NCI-H2196 treated with DMSO at 0.1 percent for 48 hours (cell line): ENCODE results near the gene TMOD3.
"Not testable (repeated sequence)": the region's sequence is repeated elsewhere in the genome, so short reads cannot be mapped to it uniquely, and the experiment has no call there.

Source experiments
- DNase-seq: peaks from one replicate; lab custom pipeline; 2025; ENCODE audit not compliant: unreplicated experiment; lab: John Stamatoyannopoulos, UW

The TMOD3 gene

DNA sequence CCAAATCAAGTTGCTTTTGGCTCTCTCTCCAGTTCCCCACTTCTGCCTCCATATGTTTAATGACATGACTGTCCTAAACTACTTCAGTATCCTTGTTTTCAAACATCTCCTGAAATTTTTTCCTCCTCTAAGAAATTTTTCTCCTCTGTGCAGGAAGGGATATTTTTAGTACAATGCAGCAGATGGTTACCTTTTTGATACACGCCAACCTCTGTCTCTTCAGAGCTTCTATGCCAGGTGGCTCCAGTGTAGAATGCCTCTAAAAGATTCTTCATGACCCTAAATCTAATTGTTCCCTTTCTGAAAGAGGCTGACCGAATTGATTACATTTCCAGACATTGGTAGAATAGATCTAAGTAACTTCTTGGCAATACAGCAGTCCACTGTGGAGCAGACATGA is 33.7 kb downstream of the TMOD3 start:
- DNase-seq: no peak

DNA sequence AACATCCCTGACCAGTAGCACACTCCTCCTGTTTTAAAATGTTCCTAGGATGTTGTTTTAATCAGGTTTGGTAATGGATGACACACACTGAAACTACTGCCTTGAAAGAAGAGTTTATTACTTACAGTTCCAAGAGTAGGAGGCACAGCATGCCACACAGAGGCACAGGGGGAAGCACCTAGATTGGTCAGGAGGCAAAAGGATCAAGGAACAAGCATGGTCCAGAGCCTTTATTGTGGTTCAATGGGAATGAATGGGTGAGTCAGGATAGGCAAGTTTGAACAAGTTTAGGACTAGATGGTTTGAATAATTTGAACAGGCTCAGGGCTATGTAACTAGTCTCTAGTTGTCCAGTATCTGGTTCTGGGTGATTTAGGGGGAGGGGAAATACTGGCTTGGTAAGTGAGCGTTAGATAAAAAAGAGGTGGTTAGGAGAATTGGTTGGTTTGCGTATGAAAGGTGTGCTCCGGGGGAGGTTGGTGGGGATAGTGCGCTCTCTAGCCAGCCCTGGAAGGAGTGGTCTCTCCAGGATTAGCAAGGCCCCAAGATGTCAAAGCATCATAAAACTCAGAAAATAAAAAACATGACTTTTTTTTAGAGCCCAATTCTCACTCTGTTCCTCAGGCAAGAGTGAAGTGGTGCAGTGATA is 35.1 kb downstream of the TMOD3 start:
- no peak for DNase-seq

GRCh38 chr15:51865317-51865716 is 35.9 kb downstream of the TMOD3 start:
- DNase-seq: no peak

DNA sequence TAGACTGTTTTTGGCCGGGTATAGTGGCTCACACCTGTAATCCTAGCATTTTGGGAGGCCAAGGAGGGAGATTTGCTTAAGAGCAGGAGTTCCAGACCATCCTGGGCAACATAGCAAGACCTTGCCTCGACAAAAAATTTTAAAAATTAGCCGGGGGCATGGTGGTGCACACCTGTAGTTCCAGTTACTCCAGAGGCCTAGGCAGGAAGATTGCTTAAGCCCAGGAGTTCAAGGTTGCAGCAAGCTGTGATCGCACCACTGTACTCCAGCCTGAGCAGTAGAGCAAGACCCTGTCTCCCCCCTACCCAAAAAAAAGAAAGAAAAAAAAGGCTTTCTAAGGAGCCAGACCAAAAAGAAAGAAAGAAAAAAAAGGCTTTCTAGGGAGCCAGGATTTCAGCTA is 36.7 kb downstream of the TMOD3 start:
- no peak for DNase-seq

GRCh38 chr15:51866751-51867150 is 37.3 kb downstream of the TMOD3 start:
- no peak for DNase-seq

- no peak for DNase-seq
Measured at GRCh38 chr15:51869060-51869421, 39.6 kb downstream of the TMOD3 start.

- no peak for DNase-seq
Measured at GRCh38 chr15:51870774-51871173, 41.3 kb downstream of the TMOD3 start.

- no peak for DNase-seq
Measured at GRCh38 chr15:51874751-51875644, 45.5 kb downstream of the TMOD3 start.

GRCh38 chr15:51876169-51876568 is 46.7 kb downstream of the TMOD3 start:
- no peak for DNase-seq

GRCh38 chr15:51878446-51879386 is 49.3 kb downstream of the TMOD3 start:
- no peak for DNase-seq

DNA sequence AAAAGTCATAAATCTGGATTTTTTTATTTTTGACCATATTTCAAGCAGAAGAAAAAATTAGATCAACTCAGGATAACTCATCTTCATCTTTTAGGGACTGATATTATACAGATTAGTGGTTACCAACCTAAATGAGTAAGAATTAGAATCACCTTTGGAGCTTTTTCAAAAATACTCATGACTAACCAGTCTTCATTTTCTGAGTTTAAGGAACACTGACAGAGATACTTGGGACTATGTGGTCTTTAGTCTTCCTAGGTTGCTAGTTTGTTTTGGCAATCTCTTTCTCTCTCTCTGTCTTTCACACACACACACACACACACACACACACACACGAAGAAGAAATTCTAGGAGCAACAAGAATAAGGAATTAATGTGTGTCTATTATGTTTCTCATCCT is 50.1 kb downstream of the TMOD3 start:
- no peak for DNase-seq

- no peak for DNase-seq
Measured at GRCh38 chr15:51883271-51883837, 53.9 kb downstream of the TMOD3 start.

DNA sequence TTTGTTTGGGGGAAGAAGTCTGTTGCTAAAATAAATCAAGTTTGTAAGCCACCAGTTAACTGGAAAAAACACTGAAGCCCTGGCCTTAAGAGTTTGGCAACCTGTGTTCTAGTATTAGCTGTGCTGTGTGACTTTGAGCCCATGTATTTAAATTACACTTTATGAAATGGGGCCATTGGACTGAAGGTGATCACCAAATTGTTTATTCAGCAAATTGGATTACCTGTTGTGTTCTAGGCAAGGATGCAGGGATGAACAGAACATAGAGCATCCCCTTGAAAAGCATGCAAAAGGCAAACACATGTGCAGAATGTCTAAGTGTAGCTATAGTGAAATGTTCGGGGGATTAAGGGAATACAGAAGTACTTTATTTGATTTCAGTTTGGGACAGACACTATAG is 54.6 kb downstream of the TMOD3 start:
- DNase-seq: no peak

DNA sequence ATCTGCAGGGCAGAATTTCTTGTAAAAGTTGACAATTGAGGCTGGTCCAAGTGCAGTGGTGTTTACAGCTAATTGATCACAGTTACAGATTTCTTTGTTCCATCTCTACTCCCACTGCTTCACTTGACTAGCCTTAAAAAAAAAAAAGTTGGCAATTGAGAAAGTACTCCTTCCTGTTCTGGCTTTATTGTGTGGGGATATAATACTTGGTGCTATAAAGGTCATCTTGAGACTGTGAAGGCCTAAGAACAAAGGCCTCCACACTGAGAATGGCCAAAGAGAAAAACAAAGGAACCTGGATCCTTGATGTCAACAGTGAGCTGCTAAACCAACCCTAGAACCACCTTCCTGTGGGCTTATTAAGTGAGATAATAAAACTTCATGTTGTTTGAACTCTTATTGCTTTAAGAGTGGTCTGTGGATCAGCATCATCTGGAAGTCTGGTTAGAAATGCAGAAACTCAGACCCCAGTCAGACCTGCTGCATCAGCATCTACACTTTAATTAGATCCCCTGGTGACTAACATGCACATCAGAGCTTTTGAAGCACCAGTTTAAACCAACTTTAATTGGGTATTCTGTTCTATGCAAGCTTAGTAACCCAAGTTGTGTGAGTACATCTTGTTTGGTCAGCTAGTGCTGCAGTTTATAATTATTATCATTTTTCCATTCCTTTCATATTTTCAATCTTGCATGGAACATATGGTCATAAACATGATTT is 55.2 kb downstream of the TMOD3 start:
- no peak for DNase-seq

DNA sequence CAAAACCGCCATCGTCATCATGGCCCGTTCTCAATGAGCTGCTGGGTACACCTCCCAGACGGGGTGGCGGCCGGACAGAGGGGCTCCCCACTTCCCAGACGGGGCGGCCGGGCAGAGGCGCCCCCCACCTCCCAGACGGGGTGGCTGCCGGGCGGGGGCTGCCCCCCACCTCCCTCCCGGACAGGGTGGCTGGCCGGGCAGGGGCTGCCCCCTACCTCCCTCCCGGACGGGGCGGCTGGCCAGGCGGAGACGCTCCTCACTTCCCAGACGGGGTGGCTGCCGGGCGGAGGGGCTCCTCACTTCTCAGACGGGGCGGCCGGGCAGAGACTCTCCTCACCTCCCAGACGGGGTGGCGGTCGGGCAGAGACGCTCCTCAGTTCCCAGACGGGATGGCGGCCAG is 56.3 kb downstream of the TMOD3 start:
- not testable (repeated sequence) for DNase-seq

- DNase-seq: no peak
Measured at GRCh38 chr15:51887887-51888592, 58.6 kb downstream of the TMOD3 start.

DNA sequence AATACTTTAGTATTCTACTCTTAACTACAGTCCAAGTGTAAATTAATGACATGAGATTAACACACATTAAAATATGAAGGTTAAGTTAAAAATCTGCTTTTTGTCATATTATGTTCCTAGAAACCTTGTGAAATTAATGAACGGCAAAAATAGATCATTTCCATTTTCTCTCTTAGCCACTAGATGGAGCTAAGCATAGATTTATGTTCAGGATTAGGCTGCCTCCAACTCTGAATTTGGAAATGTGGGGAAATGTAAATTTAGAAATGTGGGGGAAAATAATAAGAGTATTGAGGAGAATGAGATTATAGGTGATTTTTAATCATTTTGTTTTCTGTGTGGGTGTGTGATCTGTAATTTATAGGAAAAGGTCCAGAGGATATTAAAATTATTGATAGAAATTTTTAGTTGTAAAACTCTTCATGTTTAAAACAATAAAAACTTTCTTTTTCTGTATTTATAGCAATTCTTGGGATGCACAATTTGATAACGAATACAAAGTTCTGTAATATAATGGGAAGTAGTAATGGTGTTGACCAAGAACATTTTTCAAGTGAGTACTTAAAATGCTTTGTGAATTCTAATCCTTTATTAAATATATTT is 59.2 kb downstream of the TMOD3 start:
- DNase-seq: no peak

GRCh38 chr15:51889486-51889885 is 60.0 kb downstream of the TMOD3 start:
- DNase-seq: no peak

- no peak for DNase-seq
Measured at GRCh38 chr15:51904421-51904820, 75.0 kb downstream of the TMOD3 start.
